Peyer's patch (tissue), 4 donors: Measurements from ENCODE around the gene MAML3. TPM values are rescaled to one million over a fixed set of nuclear protein-coding genes. Genes with fewer than 3 reads are reported as not detected.

Experiments
- DNase-seq, 3 donors: peaks; one replicate each; pipeline ENCODE4 v3.0.0-alpha.2; 2017 to 2019
- H3K27ac ChIP-seq, 4 donors: fragments of 200-600 bp; sonication (generic); one replicate each; pipeline ENCODE4 v1.5.1; 2016 to 2019
- H3K27me3 ChIP-seq, 2 donors: fragments of 200-600 bp; sonication (generic); one replicate each; pipeline ENCODE4 v1.5.1; 2019
- H3K36me3 ChIP-seq, 3 donors: fragments of 200-600 bp; sonication (generic); one replicate each; pipeline ENCODE4 v1.5.1; 2016 to 2019
- H3K4me1 ChIP-seq, 4 donors: fragments of 200-600 bp; sonication (generic); one replicate each; pipeline ENCODE4 v1.5.1; 2016 to 2019
- H3K4me3 ChIP-seq, 4 donors: fragments of 200-600 bp; sonication (generic); 1 replicate in 3 of 4; 2 replicates in 1 of 4; pipeline ENCODE4 v1.5.1; 2016 to 2019; ENCODE audit warnings: mild to moderate bottlenecking in 1 of 4
- H3K9me3 ChIP-seq, 4 donors: fragments of 200-600 bp; sonication (generic); one replicate each; pipeline ENCODE4 v1.5.1; 2016 to 2019; ENCODE audit warnings: mild to moderate bottlenecking in 1 of 4
- CTCF ChIP-seq, 6 experiments: fragments of 450-650 bp in 4 of 6; fragments of 200-600 bp in 2 of 6; sonication (generic) in 1 of 6; IDR thresholded peaks; one replicate each; pipeline ENCODE4 v1.5.1; 2017 to 2019; ENCODE audit warnings: antibody characterized with exemption in 6 of 6, mild to moderate bottlenecking in 3 of 6, moderate library complexity in 1 of 6
- POLR2A ChIP-seq, 2 donors: fragments of 450-650 bp; IDR thresholded peaks; one replicate each; pipeline ENCODE4 v1.5.1; 2017; ENCODE audit warnings: antibody characterized with exemption in 2 of 2, mild to moderate bottlenecking in 2 of 2, moderate library complexity in 2 of 2
- total RNA-seq, 4 donors: library from RNA; depleted of rRNA; stranded (reverse); fragments of >200 nt; gene quantifications; one replicate each; pipeline ENCODE4 v1.1.0, GENCODE V29; 2016

The MAML3 gene
- total RNA-seq, 4 donors from 2014 or later: 6.5 to 44.6 (median 22.1) TPM

DNA sequence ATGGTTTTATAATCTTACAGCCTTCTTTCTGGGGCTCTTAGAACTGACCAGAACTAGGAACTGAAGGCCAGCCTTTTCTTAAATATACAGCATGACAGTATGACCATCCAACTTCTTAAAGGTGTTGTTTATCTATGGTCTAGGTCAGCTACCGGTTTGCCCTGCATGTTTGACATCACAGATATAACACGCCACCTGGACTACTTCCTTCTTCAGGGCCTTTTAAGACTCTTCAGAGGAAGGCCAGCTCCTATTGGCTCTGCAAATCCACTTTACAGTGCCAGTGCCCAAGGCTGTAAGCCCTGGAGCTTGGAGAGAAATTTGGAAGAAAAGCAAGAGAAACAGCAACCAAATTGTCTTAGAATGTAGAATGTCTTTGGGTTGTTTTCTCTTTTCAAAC, 302.9 kb downstream of the MAML3 start:
- H3K4me1 ChIP-seq: no peaks in the 10 kb centered on the region

GRCh38 chr4:139849219-139849618, 304.8 kb downstream of the MAML3 start:
- H3K36me3 ChIP-seq: no peaks in the 10 kb centered on the region
- H3K4me1 ChIP-seq: no peaks in the 10 kb centered on the region
- no peak for DNase-seq
- H3K4me3 ChIP-seq: no peak overlapping the region
- no peak for TF ChIP-seq CTCF (IDR thresholded peaks at IDR 0.05)
- no peaks in the 10 kb centered on the region for H3K27me3 ChIP-seq
- H3K27ac ChIP-seq: no peak overlapping the region
- no peaks in the 10 kb centered on the region for H3K9me3 ChIP-seq

More for the DNA sequence above, 302.9 kb downstream of the MAML3 start:
- no peak for DNase-seq
- H3K36me3 ChIP-seq: no peaks in the 10 kb centered on the region
- H3K9me3 ChIP-seq: no peaks in the 10 kb centered on the region
- H3K27me3 ChIP-seq: no peaks in the 10 kb centered on the region
- TF ChIP-seq POLR2A (IDR thresholded peaks at IDR 0.05): no peak
- TF ChIP-seq CTCF (IDR thresholded peaks at IDR 0.05): no peak
- no peak overlapping the region for H3K27ac ChIP-seq
- H3K4me3 ChIP-seq: no peak overlapping the region

DNA sequence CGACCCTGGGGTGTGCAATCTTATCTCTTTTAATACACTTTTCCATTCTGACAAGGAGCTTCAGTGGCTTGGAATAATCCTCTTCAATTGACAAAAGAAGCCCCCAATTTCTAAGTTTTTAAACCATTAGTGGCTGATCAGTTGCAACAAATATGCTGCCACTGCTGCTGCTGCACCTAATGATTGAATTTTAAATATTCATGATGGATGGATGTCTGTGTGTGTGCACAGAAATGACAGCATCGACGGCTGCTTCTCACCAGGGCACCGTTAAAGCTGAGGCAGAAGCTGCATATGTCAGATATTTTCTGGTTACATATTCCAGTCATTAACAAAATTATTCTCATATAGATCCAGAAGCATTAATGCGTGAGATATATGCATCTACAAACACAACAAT, 306.0 kb downstream of the MAML3 start:
- DNase-seq: no peak
- TF ChIP-seq POLR2A (IDR thresholded peaks at IDR 0.05) (no peak), CTCF (IDR thresholded peaks at IDR 0.05) (no peak)
- Histone ChIP-seq H3K4me3 (no peak overlapping the region), H3K4me1 (no peaks in the 10 kb centered on the region), H3K36me3 (no peaks in the 10 kb centered on the region), H3K27ac (no peak overlapping the region), H3K27me3 (no peaks in the 10 kb centered on the region), H3K9me3 (no peaks in the 10 kb centered on the region)

DNA sequence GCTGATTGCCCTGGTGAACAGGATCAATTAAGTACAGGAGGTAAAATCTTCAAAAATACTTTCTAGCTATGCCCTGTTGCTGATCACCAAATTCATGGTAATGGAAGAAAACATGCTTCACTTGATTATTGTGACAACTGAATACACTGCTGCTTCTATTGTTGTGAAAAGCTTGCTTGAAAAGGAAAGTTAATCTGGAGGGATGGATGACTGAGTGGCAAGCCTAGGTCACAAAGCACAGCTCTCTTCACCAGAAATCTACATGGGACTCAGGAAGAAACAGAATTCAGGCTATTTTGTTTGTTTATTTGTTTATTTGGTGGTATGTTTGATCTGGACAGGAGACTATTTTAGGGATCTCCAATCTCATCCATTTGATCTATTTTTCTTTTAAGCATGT, 306.4 kb downstream of the MAML3 start:
- no peak overlapping the region for H3K27ac ChIP-seq

GRCh38 chr4:139846766-139847165, 307.2 kb downstream of the MAML3 start:
- H3K4me3 ChIP-seq: no peak overlapping the region
- DNase-seq: no peak
- no peak for TF ChIP-seq CTCF (IDR thresholded peaks at IDR 0.05)
- TF ChIP-seq POLR2A (IDR thresholded peaks at IDR 0.05): no peak

More for the DNA sequence above, 306.4 kb downstream of the MAML3 start:
- H3K36me3 ChIP-seq: no peaks in the 10 kb centered on the region
- no peaks in the 10 kb centered on the region for H3K4me1 ChIP-seq
- TF ChIP-seq CTCF (IDR thresholded peaks at IDR 0.05) (no peak), POLR2A (IDR thresholded peaks at IDR 0.05) (no peak)
- no peak for DNase-seq
- no peaks in the 10 kb centered on the region for H3K27me3 ChIP-seq
- no peak overlapping the region for H3K4me3 ChIP-seq
- no peaks in the 10 kb centered on the region for H3K9me3 ChIP-seq

More at GRCh38 chr4:139846766-139847165, 307.2 kb downstream of the MAML3 start:
- peaks cover 0 to 4% (median 0%) of the 10 kb centered on the region in 4 donors for H3K4me1 ChIP-seq
- H3K27ac ChIP-seq: no peak overlapping the region
- H3K36me3 ChIP-seq: no peaks in the 10 kb centered on the region
- no peaks in the 10 kb centered on the region for H3K27me3 ChIP-seq
- no peaks in the 10 kb centered on the region for H3K9me3 ChIP-seq
